HUES64 (cell line): ENCODE measurements around the gene FBN1.

Experiments used
- H3K27ac ChIP-seq: 2 replicates; pipeline ENCODE4 v1.7.0; 2013; ENCODE audit warnings: low read depth, low read length, inconsistent platforms
- H3K27me3 ChIP-seq: 2 replicates; pipeline ENCODE4 v1.6.1; 2013; ENCODE audit warnings: mild to moderate bottlenecking, low read length; ENCODE audit not compliant: insufficient read depth
- H3K36me3 ChIP-seq: 2 replicates; pipeline ENCODE4 v1.6.1; 2013; ENCODE audit warnings: mild to moderate bottlenecking, low read length; ENCODE audit not compliant: insufficient read depth
- H3K4me1 ChIP-seq: 2 replicates; pipeline ENCODE4 v1.6.1; 2013; ENCODE audit warnings: mild to moderate bottlenecking, low read length, moderate library complexity; ENCODE audit not compliant: insufficient read depth
- H3K4me3 ChIP-seq: 2 replicates; pipeline ENCODE4 v1.5.1; 2013; ENCODE audit warnings: mild to moderate bottlenecking, low read length, moderate library complexity
- H3K9ac ChIP-seq: 2 replicates; pipeline ENCODE4 v1.6.1; 2013; ENCODE audit warnings: mild to moderate bottlenecking, low read depth, low read length
- H3K9me3 ChIP-seq: 2 replicates; pipeline ENCODE4 v1.6.1; 2013; ENCODE audit warnings: low read depth, low read length; ENCODE audit not compliant: insufficient read depth
- WGBS: fragments of 150-250, 120-280 bp; methylation state at CpG from one replicate; pipeline ENCODE4 v1.1.7; 2013; ENCODE audit warnings: missing lambda C conversion rate; 5-methylcytosine and 5-hydroxymethylcytosine counted together

FBN1 gene

GRCh38 chr15:48579945-48580671 lies 65.4 kb downstream of the FBN1 start:
- 92% methylated on average over 8 of the region's 8 CpGs for WGBS
- no peak overlapping the region for H3K9ac ChIP-seq
- no peaks in the 10 kb centered on the region for H3K4me1 ChIP-seq
- no peaks in the 10 kb centered on the region for H3K27me3 ChIP-seq
- H3K9me3 ChIP-seq: no peaks in the 10 kb centered on the region
- no peaks in the 10 kb centered on the region for H3K36me3 ChIP-seq
- no peak overlapping the region for H3K27ac ChIP-seq
- H3K4me3 ChIP-seq: no peak overlapping the region

DNA sequence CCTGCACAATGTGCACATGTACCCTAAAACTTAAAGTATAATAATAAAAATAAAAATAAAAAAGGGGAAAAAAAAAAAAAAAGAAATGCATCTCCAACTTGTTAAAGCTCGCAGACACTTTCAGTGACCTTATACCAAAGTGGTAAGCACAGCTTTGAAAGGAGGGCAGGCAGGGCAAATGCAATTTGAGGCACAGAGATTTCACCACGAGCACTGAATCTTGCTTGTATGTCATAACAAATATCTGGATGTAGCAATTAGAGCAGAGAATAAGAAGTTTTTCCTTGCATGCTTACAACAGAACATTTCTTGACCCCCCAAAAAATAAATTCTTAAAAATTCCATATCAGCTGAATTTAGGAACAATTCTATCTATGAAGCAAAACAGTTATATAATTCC lies 66.5 kb downstream of the FBN1 start:
- Histone ChIP-seq H3K27ac (no peak overlapping the region), H3K27me3 (no peaks in the 10 kb centered on the region), H3K4me1 (no peaks in the 10 kb centered on the region), H3K36me3 (no peaks in the 10 kb centered on the region), H3K9me3 (no peaks in the 10 kb centered on the region), H3K4me3 (no peak overlapping the region), H3K9ac (no peak overlapping the region)
- WGBS: 94% methylated on average over 2 of the region's 2 CpGs

DNA sequence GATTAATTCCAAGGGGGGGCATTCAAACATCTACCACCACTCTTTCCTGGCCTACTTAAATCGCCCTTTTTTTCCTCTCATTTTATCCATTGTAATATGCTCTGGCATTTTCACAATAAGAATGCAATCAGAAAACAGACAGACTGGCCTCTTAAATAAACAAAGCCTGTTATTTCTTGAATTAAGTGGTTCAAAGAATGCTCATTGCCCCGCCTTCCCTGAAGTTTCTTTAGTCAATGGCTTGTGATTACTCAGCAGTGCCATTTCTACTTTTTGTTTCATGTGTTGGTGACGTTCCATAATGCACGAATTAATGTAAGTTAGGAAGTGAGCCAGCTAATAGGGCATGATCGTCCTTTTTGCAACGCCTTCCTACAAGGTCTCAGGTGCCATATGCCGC lies 68.0 kb downstream of the FBN1 start:
- Histone ChIP-seq H3K36me3 (no peaks in the 10 kb centered on the region), H3K9me3 (no peaks in the 10 kb centered on the region), H3K9ac (no peak overlapping the region), H3K27me3 (no peaks in the 10 kb centered on the region), H3K4me3 (no peak overlapping the region), H3K27ac (no peak overlapping the region), H3K4me1 (no peaks in the 10 kb centered on the region)
- WGBS: 93% methylated on average over 7 of the region's 7 CpGs

- no peaks in the 10 kb centered on the region for H3K4me1 ChIP-seq
Measured at GRCh38 chr15:48574187-48574586, 71.3 kb downstream of the FBN1 start.

GRCh38 chr15:48573780-48574179 lies 71.7 kb downstream of the FBN1 start:
- no peak overlapping the region for H3K4me3 ChIP-seq
- no peak overlapping the region for H3K27ac ChIP-seq
- no peaks in the 10 kb centered on the region for H3K27me3 ChIP-seq
- WGBS: 87% methylated on average over 4 of the region's 4 CpGs
- H3K4me1 ChIP-seq: no peaks in the 10 kb centered on the region
- H3K9ac ChIP-seq: no peak overlapping the region
- no peaks in the 10 kb centered on the region for H3K9me3 ChIP-seq
- no peaks in the 10 kb centered on the region for H3K36me3 ChIP-seq

More at GRCh38 chr15:48574187-48574586, 71.3 kb downstream of the FBN1 start:
- Histone ChIP-seq H3K27me3 (no peaks in the 10 kb centered on the region), H3K9me3 (no peaks in the 10 kb centered on the region), H3K4me3 (no peak overlapping the region), H3K36me3 (no peaks in the 10 kb centered on the region), H3K9ac (no peak overlapping the region), H3K27ac (no peak overlapping the region)

DNA sequence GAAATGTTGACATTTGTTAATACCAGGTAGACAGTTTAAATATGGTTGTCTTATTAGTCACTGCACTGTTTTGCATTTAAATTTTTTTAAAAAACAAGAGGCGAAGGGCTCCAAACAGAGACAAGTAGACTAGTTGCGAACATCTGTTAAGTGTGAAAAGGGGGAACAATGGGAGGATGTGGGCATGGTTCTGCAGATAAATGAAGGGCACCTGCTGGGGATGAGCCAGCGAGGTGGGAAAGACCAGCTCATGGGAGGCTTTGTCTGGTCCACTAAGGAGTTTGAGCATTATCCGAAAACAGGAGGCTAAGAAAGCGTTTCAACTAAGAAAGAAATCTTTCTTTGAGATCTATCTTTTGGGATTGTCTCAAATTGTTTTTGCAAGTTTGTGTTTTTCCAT lies 72.7 kb downstream of the FBN1 start:
- no peak overlapping the region for H3K9ac ChIP-seq
- no peaks in the 10 kb centered on the region for H3K9me3 ChIP-seq
- no peaks in the 10 kb centered on the region for H3K27me3 ChIP-seq
- no peaks in the 10 kb centered on the region for H3K36me3 ChIP-seq
- H3K4me3 ChIP-seq: no peak overlapping the region
- WGBS: 83% methylated on average over 5 of the region's 5 CpGs
- H3K27ac ChIP-seq: no peak overlapping the region
- no peaks in the 10 kb centered on the region for H3K4me1 ChIP-seq

DNA sequence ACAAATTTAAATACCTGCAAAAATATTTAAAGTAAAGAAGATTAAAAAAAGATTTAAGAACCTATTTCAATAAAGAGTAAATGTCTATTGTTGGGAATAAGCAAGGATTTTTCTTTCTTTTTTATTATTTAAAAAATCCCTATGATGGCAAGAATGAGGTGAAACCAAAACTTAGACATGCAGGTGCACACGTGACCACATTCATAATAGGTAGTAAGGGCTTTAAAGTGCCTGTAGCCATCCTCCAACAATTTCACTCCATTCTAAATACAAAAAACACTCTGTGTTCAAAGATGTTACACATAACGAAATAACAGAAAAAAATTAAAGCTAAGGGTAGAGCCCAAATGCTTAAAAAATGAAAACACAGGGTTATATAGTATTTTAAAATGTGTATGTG lies 74.0 kb downstream of the FBN1 start:
- Histone ChIP-seq H3K4me1 (no peaks in the 10 kb centered on the region), H3K27ac (no peak overlapping the region), H3K36me3 (no peaks in the 10 kb centered on the region), H3K9ac (no peak overlapping the region), H3K4me3 (no peak overlapping the region), H3K9me3 (no peaks in the 10 kb centered on the region), H3K27me3 (no peaks in the 10 kb centered on the region)
- WGBS: 94% methylated on average over 2 of the region's 2 CpGs

DNA sequence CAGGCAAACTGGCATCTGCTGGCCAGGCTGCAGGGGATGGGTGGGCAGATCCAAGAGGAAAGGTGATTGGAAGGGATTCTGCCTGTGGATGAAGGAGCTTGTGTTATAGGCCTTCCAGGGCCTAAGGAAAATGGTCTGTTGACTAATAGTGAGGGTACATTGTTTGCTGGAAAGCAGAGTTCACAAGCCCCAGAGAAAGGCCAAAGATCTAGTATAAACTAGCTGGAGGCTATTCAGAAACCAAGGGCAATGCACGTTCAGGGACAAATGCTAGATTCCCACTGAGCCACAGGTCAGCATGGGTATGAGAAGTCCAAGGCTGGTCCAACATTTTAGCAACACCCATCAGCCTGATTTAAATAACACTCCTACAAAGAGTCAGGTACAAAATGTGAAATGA lies 74.7 kb downstream of the FBN1 start:
- Histone ChIP-seq H3K4me3 (no peak overlapping the region), H3K4me1 (no peaks in the 10 kb centered on the region), H3K27ac (no peak overlapping the region), H3K9ac (no peak overlapping the region), H3K27me3 (no peaks in the 10 kb centered on the region), H3K9me3 (no peaks in the 10 kb centered on the region), H3K36me3 (no peaks in the 10 kb centered on the region)
- 87% methylated on average over 1 of the region's 1 CpG for WGBS

DNA sequence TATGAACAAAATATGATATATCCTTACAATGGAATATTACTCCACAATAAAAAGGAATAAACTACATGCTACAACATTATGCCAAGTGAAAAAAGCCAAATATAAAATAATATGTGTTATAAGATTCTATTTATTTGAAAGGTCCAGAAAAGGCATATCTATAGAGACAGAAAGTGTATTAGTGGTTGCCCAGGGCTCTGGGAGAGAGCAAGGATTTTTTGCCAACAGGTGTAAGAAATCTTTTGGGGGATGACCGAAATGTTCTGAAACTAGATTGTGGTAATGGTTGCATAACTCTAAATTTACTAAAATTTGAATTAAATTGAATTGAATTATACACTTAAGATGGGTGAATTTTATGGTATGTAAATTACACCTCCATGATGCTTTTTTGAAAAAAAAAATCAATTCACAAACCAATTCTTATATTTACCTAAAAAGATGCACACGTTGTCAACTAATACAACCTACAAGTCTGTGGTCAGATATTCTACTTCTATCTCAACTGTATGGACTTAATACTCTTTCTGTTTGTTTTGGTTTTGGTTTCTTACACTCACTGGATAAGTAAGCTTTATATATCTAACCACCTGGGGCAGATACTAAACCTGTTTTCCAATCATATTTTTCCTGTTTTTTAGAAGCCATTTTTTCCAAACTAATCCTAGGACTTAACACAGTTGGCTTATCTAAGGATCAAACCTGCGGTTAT lies 75.8 kb downstream of the FBN1 start:
- Histone ChIP-seq H3K36me3 (no peaks in the 10 kb centered on the region), H3K4me1 (no peaks in the 10 kb centered on the region), H3K4me3 (no peak overlapping the region), H3K9me3 (no peaks in the 10 kb centered on the region), H3K27ac (no peak overlapping the region), H3K27me3 (no peaks in the 10 kb centered on the region), H3K9ac (no peak overlapping the region)
- 90% methylated on average over 3 of the region's 3 CpGs for whole genome bisulfite sequencing

DNA sequence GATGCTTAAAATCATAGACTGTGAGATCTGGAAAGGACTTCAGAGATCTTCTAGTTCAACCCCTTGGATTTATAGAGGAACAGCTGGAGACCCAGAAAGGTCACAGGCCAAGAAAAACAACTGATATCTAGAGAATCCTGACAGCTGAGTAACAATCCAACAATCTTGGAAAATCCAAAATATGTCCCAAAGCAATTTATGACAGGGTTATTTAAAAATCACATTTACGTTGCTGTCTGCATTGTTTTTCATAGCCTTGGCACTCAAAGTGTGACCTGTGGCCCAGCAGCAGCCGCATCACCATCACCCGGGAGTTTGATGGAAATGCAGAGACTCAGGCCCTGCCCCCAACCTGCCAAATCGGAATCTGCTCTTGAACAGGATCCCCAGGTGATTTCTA lies 78.8 kb downstream of the FBN1 start:
- Histone ChIP-seq H3K27ac (no peak overlapping the region), H3K4me3 (no peak overlapping the region), H3K9ac (no peak overlapping the region), H3K9me3 (no peaks in the 10 kb centered on the region), H3K4me1 (no peaks in the 10 kb centered on the region), H3K36me3 (no peaks in the 10 kb centered on the region), H3K27me3 (no peaks in the 10 kb centered on the region)
- WGBS: 80% methylated on average over 4 of the region's 4 CpGs

- WGBS: 100% methylated on average over 1 of the region's 1 CpG
- Histone ChIP-seq H3K27me3 (no peaks in the 10 kb centered on the region), H3K27ac (no peak overlapping the region), H3K36me3 (no peaks in the 10 kb centered on the region), H3K9me3 (no peaks in the 10 kb centered on the region), H3K9ac (no peak overlapping the region), H3K4me1 (no peaks in the 10 kb centered on the region), H3K4me3 (no peak overlapping the region)
Measured at GRCh38 chr15:48565560-48566482, 79.7 kb downstream of the FBN1 start.
